Measurements from ENCODE around the gene ANO7.
"Not testable (repeated sequence)": the region's sequence is repeated elsewhere in the genome, so short reads cannot be mapped to it uniquely, and the experiment has no call there.

ANO7 gene

GRCh38 chr2:241187918-241188234, 601 bp upstream of the ANO7 start:
- no peak overlapping the region for H3K4me3 ChIP-seq
- no peak overlapping the region for H3K27ac ChIP-seq

DNA sequence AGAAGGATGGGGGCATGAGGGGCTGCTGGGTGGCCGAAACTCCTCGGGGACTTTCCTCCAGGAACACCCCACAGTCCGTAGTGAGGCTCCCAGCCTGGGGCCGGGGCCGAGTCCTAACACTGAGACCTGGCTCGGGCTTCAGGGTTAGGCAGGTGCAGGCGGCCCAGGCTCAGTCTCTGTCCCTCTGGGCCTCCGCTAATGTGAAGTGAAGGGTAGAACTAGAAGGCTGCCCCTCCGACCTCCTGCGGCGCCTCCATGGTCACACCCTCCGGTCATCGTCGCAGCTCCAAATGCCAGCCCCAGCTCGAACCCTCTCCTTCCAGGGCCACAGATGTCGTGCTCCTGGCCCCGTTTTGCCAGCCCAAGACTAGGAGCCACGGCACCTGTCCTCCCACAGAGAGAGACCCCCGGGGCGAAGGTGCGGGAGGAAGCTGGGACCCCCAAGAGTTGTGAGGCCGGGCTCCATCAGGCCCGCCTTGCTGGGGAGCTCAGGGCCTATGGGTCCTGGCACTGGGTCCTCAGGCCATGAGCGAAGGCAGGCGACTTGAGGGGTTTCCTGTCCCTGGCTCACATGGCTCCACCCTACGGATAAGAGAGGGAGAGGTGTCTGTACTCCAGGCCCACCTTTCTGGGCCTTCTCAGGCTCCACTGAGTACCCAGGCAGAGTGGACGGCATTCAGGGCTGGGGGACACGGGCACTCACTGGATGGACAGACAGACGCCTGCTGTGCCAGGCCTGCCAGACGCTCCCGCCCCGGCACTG, 797 bp downstream of the ANO7 start:
- Histone ChIP-seq H3K4me3 (no peak overlapping the region), H3K27ac (no peak overlapping the region)

- H3K4me3 ChIP-seq = no peak overlapping the region
Observed at GRCh38 chr2:241189856-241190201, 1.4 kb downstream of the ANO7 start.

DNA sequence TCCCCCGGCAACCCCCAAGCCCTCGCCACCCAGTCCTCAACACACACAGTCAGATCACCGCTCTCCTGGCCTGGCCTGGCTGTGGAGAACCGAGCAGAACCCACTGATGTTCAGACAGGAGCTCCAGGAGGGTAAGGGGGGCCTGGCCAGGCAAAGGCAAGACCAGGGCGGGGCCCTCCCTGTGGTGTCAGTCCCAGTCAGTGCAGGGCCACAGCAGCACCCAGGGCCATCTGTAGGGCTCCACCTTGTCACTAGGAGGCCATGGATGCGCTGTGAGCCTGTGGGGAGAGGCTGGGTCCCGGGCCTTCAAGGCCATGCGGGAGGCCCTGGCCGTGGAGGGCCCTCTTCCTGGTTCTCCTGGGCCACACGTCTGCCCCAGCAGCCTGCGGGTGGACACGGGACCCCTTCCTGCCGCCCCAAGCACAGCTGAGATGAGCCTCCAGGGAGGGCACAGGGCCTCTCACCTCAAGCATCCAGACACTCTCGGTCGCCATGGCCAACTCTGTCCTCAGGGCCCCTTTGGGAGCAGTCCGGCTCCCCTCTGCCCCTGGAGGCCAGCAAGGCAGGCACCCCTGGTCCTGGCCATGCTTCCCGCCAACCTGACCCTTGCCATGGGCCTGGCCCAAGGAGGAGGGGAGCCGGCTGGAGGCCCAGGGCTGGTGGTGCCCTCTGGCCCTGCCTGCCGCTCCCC, 2.0 kb downstream of the ANO7 start:
- H3K27ac ChIP-seq = no peak overlapping the region
- no peak overlapping the region for H3K4me3 ChIP-seq

More at GRCh38 chr2:241189856-241190201, 1.4 kb downstream of the ANO7 start:
- no peak overlapping the region for H3K27ac ChIP-seq

DNA sequence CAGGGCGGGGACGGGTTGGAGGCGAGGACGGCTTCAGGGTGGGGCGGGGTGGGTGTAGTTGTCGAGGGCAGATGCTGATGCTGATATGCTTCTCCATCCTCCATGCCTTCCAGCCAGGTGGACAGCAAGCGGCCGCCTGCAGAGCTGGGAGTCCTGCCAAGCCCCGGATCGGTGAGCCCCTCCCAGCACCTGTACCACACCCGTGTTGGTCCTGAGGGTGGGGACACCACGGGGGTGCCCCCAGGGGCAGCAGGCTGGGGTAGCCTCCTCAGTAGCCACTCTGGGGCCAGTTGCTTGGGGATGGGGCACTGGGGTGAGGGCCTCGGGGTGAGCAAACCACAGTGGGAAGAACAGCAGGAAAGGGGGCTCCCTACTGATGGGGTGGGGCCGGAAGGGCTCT, 2.6 kb downstream of the ANO7 start:
- no peak overlapping the region for H3K27ac ChIP-seq

DNA sequence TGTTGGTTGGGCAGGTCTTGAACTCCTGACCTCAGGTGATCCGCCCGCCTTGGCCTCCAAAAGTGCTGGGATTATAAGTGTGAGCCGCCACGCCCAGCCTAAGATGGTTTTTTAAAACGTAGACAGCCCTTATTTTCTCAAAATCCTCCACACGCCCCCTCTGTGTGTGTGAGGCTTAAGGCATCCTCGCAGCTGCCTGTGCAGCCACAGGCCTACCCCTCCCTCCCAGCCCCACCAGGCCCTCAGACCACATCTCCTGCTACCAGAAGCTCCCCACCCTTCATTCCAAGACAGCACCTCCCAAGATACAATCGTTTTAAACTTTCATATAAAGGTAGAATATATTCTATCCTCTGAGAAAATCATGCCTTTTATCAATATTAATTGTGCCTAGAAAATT, 4.8 kb downstream of the ANO7 start:
- Histone ChIP-seq H3K4me3 (no peak overlapping the region), H3K27ac (no peak overlapping the region)

More for the DNA sequence above, 2.6 kb downstream of the ANO7 start:
- H3K4me3 ChIP-seq = no peak overlapping the region

- Histone ChIP-seq H3K27ac (no peak overlapping the region), H3K4me3 (no peak overlapping the region)
Observed at GRCh38 chr2:241194811-241195210, 6.3 kb downstream of the ANO7 start.

DNA sequence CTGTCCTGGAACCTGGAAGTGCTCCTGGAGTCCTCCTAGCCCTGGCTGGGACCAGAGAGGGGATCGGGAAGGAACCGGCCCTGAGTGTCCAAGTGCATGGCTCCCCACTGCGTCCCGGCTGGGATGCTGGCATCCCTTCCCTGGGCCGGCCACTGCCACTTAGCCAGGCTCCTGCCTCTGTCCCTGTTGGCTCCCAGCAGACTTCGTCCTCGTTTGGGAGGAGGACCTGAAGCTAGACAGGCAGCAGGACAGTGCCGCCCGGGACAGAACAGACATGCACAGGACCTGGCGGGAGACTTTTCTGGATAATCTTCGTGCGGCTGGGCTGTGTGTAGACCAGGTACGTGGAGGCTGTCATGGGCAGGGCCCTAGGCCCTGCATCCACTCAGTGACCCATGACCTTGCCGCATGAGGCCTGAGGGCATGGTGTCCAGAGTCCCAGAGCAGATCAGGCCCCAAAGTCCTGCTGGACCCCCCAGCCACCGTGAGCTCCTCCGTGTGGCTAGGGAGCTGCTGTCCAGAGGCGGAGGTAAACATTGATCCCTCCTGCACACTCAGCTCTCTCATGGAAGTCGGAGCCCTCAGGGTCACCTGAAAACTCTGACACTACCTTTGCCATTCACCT, 7.1 kb downstream of the ANO7 start:
- H3K27ac ChIP-seq = no peak overlapping the region
- H3K4me3 ChIP-seq = no peak overlapping the region

- not testable (repeated sequence) for H3K4me3 ChIP-seq, H3K27ac ChIP-seq
Observed at GRCh38 chr2:241197246-241197645, 8.8 kb downstream of the ANO7 start.

DNA sequence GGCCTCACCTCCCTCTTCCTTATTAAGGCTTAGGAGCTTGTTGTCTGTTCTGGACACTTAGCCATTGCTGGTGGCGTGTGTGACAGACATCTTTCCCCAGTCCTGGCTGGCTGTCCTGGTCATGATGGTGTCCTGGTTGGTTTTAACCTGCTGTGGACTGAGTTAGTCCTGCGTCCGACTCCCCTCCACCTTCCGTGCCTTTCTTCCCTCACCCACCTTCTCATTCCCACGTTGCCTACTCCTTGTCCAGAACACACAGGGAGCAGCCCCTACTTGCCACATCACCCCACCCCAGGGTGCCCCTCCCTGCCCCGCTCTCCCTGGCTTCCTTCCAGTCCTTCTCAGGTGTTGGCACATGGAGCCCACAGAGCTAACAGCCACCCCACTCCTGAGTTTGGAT, 9.5 kb downstream of the ANO7 start:
- no peak overlapping the region for H3K4me3 ChIP-seq
- no peak overlapping the region for H3K27ac ChIP-seq

DNA sequence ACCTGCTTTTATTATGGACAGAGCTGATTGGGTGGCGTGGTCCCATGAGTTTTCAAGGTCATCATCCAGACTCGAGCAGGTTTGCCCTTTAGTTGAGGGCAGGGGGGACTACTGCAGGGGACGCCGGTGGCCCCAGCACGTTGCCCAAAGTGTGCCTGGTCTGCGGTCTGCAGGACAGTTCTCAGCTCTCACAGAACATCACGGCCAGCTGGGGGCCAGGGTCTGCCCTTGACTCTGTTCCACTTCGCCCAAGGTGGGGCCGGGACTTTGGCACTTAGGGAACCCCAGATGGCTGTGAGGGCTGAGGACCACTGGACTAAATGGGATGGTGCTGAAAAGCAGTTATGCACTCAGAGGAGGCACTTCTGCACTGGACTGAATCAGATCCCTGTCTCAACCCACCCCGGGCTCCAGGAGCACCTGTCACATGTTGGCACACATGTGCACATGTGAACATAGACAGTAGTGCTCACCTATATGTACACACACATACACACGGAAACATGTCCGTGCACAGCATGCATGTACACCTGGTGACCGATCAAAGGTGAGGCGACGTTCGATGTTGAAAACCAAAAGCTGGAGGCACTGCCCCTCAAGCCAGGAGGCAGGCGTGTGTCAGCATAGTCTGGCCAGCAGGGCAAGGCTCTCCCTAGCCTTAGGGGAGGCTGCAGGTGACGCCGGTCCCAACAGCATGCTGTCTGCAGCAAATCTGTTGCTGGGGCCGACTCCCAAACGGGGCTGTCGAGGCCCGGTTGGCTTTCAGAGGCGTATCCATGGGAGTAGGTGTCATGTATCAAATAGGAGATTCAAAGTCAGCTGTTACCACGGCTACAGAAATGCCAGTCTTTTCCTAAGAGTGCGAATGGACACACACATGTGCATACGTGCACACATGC, 10.2 kb downstream of the ANO7 start:
- no peak overlapping the region for H3K27ac ChIP-seq
- H3K4me3 ChIP-seq = no peak overlapping the region

DNA sequence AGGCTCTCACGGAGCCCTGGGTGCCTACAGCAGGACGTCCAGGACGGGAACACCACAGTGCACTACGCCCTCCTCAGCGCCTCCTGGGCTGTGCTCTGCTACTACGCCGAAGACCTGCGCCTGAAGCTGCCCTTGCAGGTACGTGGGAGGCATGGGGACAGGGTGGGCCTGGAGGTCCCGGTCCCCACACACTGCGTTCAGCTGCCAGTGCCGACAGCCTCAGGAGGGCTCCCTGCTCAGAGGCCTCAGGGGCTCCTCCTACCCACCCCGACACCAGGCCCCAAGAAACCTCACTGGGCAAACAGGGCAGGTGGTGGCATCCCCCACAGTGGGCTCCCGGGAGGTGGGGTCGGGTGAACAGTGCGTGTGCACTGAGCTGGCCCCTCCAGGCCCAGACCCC, 10.8 kb downstream of the ANO7 start:
- H3K4me3 ChIP-seq = no peak overlapping the region
- no peak overlapping the region for H3K27ac ChIP-seq

GRCh38 chr2:241199897-241200821, 11.7 kb downstream of the ANO7 start:
- Histone ChIP-seq H3K4me3 (no peak overlapping the region), H3K27ac (no peak overlapping the region)

DNA sequence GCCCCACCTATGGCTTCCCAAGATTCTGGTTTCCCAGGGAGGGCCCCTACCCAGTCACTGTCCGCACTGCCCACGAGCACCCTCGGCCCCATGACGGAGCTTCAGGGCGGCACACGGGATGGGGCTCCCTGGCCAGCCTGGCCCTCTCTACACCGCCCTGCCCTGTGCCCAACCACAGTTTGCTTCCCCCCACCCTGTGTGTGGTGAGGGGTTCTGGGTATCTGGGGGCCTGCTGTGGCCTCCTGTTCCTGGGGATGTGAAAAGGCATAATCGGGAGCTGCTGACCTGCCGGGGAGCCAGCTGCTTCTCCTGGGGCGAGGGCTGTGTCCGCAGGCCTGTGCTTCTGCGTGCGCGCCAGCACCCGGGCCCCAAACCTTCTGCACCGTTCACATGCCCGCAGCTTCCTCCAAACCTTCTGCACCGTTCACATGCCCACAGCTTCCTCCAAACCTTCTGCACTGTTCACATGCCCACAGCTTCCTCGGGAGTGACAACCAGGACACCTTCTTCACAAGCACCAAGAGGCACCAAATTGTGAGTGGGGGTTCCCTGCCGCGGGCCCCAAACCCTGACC, 12.4 kb downstream of the ANO7 start:
- H3K4me3 ChIP-seq = no peak overlapping the region

GRCh38 chr2:241201445-241202267, 13.2 kb downstream of the ANO7 start:
- H3K27ac ChIP-seq = no peak overlapping the region
- no peak overlapping the region for H3K4me3 ChIP-seq

More for the DNA sequence above, 12.4 kb downstream of the ANO7 start:
- no peak overlapping the region for H3K27ac ChIP-seq

DNA sequence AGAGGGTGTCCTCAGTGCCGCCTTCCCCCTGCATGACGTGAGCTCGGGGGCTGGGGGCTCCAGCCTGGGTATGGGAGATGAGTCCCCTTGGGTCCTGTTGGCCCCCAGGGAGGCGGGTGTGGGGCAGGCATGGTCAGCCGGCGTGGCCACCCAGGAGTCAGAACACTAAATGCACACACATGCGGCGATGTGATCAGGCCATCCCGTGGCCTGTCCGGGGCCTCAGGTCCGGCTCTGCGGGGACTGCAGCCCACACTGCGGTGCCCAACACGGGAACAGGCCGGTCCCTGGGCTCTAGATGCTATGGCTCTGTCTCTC, 13.8 kb downstream of the ANO7 start:
- no peak overlapping the region for H3K27ac ChIP-seq
- no peak overlapping the region for H3K4me3 ChIP-seq

- Histone ChIP-seq H3K27ac (no peak overlapping the region), H3K4me3 (no peak overlapping the region)
Observed at GRCh38 chr2:241202681-241203080, 14.2 kb downstream of the ANO7 start.

All from skin epidermis (tissue), 12 donors.